ENCODE measurements around the gene COL25A1. TPM values are rescaled to one million over a fixed set of nuclear protein-coding genes. Genes with fewer than 3 reads are reported as not detected.

The COL25A1 gene
- total RNA-seq, 1 donor from 2014 or later: 5.6 TPM

DNA sequence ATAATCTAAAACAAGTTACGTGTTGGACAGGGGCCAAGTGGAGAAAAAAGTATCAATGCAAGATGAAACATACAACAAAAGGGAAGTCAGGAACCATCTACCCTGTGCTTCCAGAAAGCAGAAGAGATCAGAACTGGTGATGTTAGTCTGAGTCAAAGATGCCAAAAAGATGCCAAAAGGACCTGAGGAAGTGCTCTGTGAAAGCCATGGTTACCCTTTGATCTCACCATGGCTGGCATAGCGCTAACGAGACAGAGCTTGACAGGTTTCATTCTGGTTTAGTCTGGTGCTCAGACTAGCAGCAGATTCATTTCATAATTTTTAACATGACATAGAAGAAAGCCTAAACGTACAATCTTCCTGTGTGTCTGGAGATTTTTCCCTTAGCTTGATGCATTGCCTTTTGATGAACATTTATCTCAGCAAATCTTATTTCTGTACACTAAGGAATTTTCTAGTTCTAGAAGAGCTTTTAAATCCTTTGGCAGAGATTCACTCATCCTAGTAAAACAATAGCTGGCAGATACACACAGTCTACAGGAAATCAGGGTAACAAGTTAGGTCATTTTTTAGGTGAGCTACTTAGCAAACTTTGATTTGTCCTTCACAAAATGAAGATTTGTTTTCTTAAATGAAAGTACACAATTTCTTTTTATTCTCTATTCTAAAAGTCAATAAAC is 87.7 kb downstream of the COL25A1 start:
- Histone ChIP-seq H3K27ac (no peak overlapping the region), H3K4me3 (no peak overlapping the region), H3K36me3 (no peaks in the 10 kb centered on the region), H3K9me3 (no peaks in the 10 kb centered on the region), H3K27me3 (no peaks in the 10 kb centered on the region), H3K4me1 (peaks cover 0 to 5% of the 10 kb centered on the region in 2 donors)
- no peak for DNase-seq (ENCODE audit: low spot score in 2 of 2)
- TF ChIP-seq CTCF (IDR thresholded peaks at IDR 0.05): no peak
- intact Hi-C loops (cut with DNase I): no loop called here

DNA sequence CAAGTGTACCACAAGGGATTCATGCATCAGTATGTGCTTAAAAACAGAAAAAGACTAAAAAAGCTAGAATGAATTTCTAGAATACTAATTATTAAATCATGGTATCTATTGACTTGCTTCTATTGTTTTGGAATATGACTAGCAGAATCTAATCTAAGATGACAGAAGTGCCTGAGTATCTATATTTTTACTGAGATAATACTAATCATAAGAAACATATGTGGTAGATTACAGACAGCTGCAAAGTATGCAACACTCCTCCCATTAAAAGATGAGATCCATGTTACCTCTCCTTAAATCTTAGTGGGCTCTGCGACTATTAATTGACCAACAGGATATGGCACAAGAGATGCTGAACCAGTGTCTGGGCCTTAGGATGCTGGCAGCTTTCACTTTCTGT is 89.4 kb downstream of the COL25A1 start:
- Histone ChIP-seq H3K27ac (no peak overlapping the region), H3K36me3 (no peaks in the 10 kb centered on the region), H3K9me3 (no peaks in the 10 kb centered on the region), H3K27me3 (no peaks in the 10 kb centered on the region), H3K4me3 (no peak overlapping the region), H3K4me1 (peaks cover 0 to 5% of the 10 kb centered on the region in 2 donors)
- TF ChIP-seq CTCF (IDR thresholded peaks at IDR 0.05): no peak
- no peak for DNase-seq (ENCODE audit: low spot score in 2 of 2)
- intact Hi-C loops (cut with DNase I): no loop called here

- H3K9me3 ChIP-seq: no peaks in the 10 kb centered on the region
- H3K4me1 ChIP-seq: peaks cover 0 to 5% of the 10 kb centered on the region in 2 donors
- TF ChIP-seq CTCF (IDR thresholded peaks at IDR 0.05): no peak
- intact Hi-C loops (cut with DNase I): no loop called here
- no peak overlapping the region for H3K27ac ChIP-seq
- no peak for DNase-seq (ENCODE audit: low spot score in 2 of 2)
- H3K36me3 ChIP-seq: no peaks in the 10 kb centered on the region
- no peaks in the 10 kb centered on the region for H3K27me3 ChIP-seq
- no peak overlapping the region for H3K4me3 ChIP-seq
Observed at GRCh38 chr4:109211671-109212070, 90.8 kb downstream of the COL25A1 start.

- DNase-seq (ENCODE audit: low spot score in 2 of 2): no peak
- no peak overlapping the region for H3K4me3 ChIP-seq
- TF ChIP-seq CTCF (IDR thresholded peaks at IDR 0.05): no peak
- no peak overlapping the region for H3K27ac ChIP-seq
- intact Hi-C loops (cut with DNase I): no loop called here
- no peaks in the 10 kb centered on the region for H3K36me3 ChIP-seq
- no peaks in the 10 kb centered on the region for H3K9me3 ChIP-seq
- H3K4me1 ChIP-seq: peaks cover 0 to 1% of the 10 kb centered on the region in 2 donors
- H3K27me3 ChIP-seq: no peaks in the 10 kb centered on the region
Observed at GRCh38 chr4:109209647-109210046, 92.8 kb downstream of the COL25A1 start.

- no peaks in the 10 kb centered on the region for H3K27me3 ChIP-seq
- H3K4me3 ChIP-seq: no peak overlapping the region
- DNase-seq (ENCODE audit: low spot score in 2 of 2): no peak
- no peaks in the 10 kb centered on the region for H3K9me3 ChIP-seq
- intact Hi-C loops (cut with DNase I): no loop called here
- no peak for TF ChIP-seq CTCF (IDR thresholded peaks at IDR 0.05)
- no peak overlapping the region for H3K27ac ChIP-seq
- no peaks in the 10 kb centered on the region for H3K36me3 ChIP-seq
- no peaks in the 10 kb centered on the region for H3K4me1 ChIP-seq
Observed at GRCh38 chr4:109207898-109208297, 94.6 kb downstream of the COL25A1 start.

DNA sequence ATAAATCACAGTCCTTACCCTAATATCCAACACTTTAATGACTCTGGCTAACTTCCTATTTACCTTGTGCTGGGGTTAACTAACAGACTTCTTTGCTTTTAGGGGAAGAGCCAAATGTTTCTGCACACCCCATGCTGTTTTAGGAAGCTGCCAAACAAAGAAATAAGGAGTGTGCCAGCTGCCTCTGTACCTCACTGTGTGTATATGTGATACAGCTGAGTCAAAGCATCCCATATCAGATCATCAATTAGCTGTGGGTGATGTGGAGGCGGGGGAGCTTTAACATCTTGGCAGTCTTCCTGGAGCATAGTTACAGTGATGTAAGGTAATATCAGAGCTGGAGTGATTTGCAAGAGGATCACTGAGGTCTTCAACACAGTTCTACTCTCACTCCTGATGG is 95.4 kb downstream of the COL25A1 start:
- TF ChIP-seq CTCF (IDR thresholded peaks at IDR 0.05): no peak
- Histone ChIP-seq H3K27ac (no peak overlapping the region), H3K4me3 (no peak overlapping the region), H3K27me3 (no peaks in the 10 kb centered on the region), H3K36me3 (no peaks in the 10 kb centered on the region), H3K4me1 (no peaks in the 10 kb centered on the region), H3K9me3 (no peaks in the 10 kb centered on the region)
- no peak for DNase-seq (ENCODE audit: low spot score in 2 of 2)
- intact Hi-C loops (cut with DNase I): no loop called here

Data from ascending aorta (tissue), 2 donors.